ENCODE data around the gene ECHDC1. TPM values are rescaled to one million over a fixed set of nuclear protein-coding genes. Genes with fewer than 3 reads are reported as not detected.

The ECHDC1 gene
- total and polyA plus RNA-seq, 2 experiments from 2014 or later = 60.8 to 75.6 TPM

DNA sequence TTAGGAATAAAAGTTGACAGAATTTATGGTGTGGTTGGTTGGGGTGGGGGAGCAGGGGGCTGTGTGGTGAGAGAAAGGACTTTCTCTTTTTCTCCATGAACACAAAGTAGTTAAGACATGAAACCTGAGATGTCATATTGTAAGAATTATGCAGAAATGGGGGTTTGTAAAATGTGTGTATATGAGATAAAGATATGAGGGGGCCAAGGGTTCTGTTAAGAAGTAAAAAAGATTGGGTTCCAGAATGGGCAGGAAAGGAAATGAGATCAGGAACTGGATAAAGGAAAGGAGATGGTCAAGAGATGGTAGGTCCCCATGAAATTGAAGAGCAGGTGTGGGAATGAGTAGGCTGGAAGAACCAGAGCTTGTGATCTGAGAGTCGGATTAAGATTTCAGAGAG lies 67.1 kb downstream of the ECHDC1 start:
- Histone ChIP-seq H4K20me1 (ENCODE audit: insufficient read depth) (peaks cover 46% of the 10 kb centered on the region), H3K27ac (no peak overlapping the region), H3K36me3 (ENCODE audit: low read depth) (peaks cover 7% of the 10 kb centered on the region; the same call in 1 of the 2 replicates), H3K9me3 (ENCODE audit: low read depth) (no peaks in the 10 kb centered on the region), H3K9ac (no peak overlapping the region), H3F3A (ENCODE audit: insufficient read depth) (no peaks in the 10 kb centered on the region), H3K4me2 (ENCODE audit: unreplicated experiment) (no peak overlapping the region), H3K79me2 (ENCODE audit: insufficient read depth) (peaks cover 98% of the 10 kb centered on the region), H3K4me3 (no peak overlapping the region), H3K4me1 (ENCODE audit: insufficient read depth) (no peaks in the 10 kb centered on the region), H3K27me3 (replicated peaks; ENCODE audit: insufficient read depth) (no peaks in the 10 kb centered on the region), H2AFZ (no peak overlapping the region), H3K9me2 (ENCODE audit: insufficient read depth) (no peaks in the 10 kb centered on the region)
- TF ChIP-seq EZH2phosphoT487 (IDR thresholded peaks at IDR 0.05; ENCODE audit: insufficient read depth, low read depth) (no peak), EZH2 (IDR thresholded peaks at IDR 0.05; ENCODE audit: insufficient read depth, poor library complexity, severe bottlenecking) (no peak)
- in situ Hi-C loops (cut with MboI) = no loop called here
- WGBS, 2 experiments (ENCODE audit: low coverage in 1 of 2, low lambda C conversion rate in 2 of 2, missing lambda C conversion rate in 2 of 2) = 100% methylated on average over 1 of the region's 1 CpG
- DNase-seq = no peak

DNA sequence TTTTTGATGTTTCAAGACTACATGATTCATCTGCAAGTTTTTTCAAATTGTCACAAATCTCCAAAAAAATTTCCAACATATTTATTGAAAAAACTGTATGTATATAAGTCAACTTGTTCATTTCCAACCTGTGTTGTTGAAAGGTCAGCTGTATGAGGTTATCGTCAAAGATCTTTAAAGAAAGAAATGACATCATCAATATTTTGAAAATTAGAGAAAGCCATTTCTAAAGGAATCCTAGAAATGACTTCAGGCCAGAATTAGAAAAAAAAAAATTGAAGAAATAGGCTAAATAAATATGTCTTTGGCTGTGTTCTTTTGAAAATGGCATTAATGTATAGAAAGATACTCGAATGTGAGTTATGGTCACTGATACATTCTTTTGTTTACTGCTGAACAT lies 69.9 kb downstream of the ECHDC1 start:
- TF ChIP-seq EZH2phosphoT487 (IDR thresholded peaks at IDR 0.05; ENCODE audit: insufficient read depth, low read depth) (no peak), EZH2 (IDR thresholded peaks at IDR 0.05; ENCODE audit: insufficient read depth, poor library complexity, severe bottlenecking) (no peak)
- in situ Hi-C loops (cut with MboI) = no loop called here
- Histone ChIP-seq H3K9me2 (ENCODE audit: insufficient read depth) (no peaks in the 10 kb centered on the region), H3K4me3 (no peak overlapping the region), H3K36me3 (ENCODE audit: low read depth) (no peaks in the 10 kb centered on the region), H3K27me3 (replicated peaks; ENCODE audit: insufficient read depth) (no peaks in the 10 kb centered on the region), H3K9me3 (ENCODE audit: low read depth) (no peaks in the 10 kb centered on the region), H3K79me2 (ENCODE audit: insufficient read depth) (peaks cover 100% of the 10 kb centered on the region), H3K4me2 (ENCODE audit: unreplicated experiment) (no peak overlapping the region), H3K27ac (no peak overlapping the region), H4K20me1 (ENCODE audit: insufficient read depth) (peaks cover 31% of the 10 kb centered on the region), H3F3A (ENCODE audit: insufficient read depth) (no peaks in the 10 kb centered on the region), H3K4me1 (ENCODE audit: insufficient read depth) (peaks cover 20% of the 10 kb centered on the region), H3K9ac (no peak overlapping the region), H2AFZ (no peak overlapping the region)
- 74 to 75% methylated on average over 2 of the region's 2 CpGs for WGBS, 2 experiments (ENCODE audit: low coverage in 1 of 2, low lambda C conversion rate in 2 of 2, missing lambda C conversion rate in 2 of 2)
- no peak for DNase-seq

DNA sequence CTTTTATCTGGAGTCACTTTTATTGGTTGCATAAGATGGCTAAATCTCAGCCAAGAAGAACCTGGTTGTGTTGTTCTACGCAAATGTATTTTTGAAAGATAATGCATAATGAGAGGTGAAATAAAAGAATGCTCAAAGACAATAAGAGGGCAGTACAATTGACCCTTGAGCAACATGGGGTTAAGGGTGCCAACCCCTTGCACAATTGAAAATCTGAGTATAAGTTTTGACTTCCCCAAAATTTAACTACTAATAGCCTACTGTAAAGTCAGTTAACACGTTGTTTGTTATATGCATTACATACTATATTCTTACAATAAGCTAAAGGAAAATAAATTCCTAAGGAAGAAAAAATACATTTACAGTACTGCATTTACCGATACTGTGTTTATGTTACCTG lies 70.8 kb downstream of the ECHDC1 start:
- Histone ChIP-seq H3K36me3 (ENCODE audit: low read depth) (no peaks in the 10 kb centered on the region), H3K79me2 (ENCODE audit: insufficient read depth) (peaks cover 100% of the 10 kb centered on the region), H3K27me3 (replicated peaks; ENCODE audit: insufficient read depth) (no peaks in the 10 kb centered on the region), H3K27ac (no peak overlapping the region), H3K4me1 (ENCODE audit: insufficient read depth) (peaks cover 21% of the 10 kb centered on the region), H3K4me3 (no peak overlapping the region), H3F3A (ENCODE audit: insufficient read depth) (peaks cover 4% of the 10 kb centered on the region; the same call in 1 of the 2 replicates), H3K4me2 (ENCODE audit: unreplicated experiment) (no peak overlapping the region), H3K9ac (no peak overlapping the region), H3K9me2 (ENCODE audit: insufficient read depth) (no peaks in the 10 kb centered on the region), H2AFZ (no peak overlapping the region), H3K9me3 (ENCODE audit: low read depth) (no peaks in the 10 kb centered on the region), H4K20me1 (ENCODE audit: insufficient read depth) (peaks cover 30% of the 10 kb centered on the region)
- in situ Hi-C loops (cut with MboI) = no loop called here
- TF ChIP-seq EZH2 (IDR thresholded peaks at IDR 0.05; ENCODE audit: insufficient read depth, poor library complexity, severe bottlenecking) (no peak), EZH2phosphoT487 (IDR thresholded peaks at IDR 0.05; ENCODE audit: insufficient read depth, low read depth) (no peak)
- WGBS, 2 experiments (ENCODE audit: low coverage in 1 of 2, low lambda C conversion rate in 2 of 2, missing lambda C conversion rate in 2 of 2) = 84 to 85% methylated on average over 3 of the region's 3 CpGs
- no peak for DNase-seq

DNA sequence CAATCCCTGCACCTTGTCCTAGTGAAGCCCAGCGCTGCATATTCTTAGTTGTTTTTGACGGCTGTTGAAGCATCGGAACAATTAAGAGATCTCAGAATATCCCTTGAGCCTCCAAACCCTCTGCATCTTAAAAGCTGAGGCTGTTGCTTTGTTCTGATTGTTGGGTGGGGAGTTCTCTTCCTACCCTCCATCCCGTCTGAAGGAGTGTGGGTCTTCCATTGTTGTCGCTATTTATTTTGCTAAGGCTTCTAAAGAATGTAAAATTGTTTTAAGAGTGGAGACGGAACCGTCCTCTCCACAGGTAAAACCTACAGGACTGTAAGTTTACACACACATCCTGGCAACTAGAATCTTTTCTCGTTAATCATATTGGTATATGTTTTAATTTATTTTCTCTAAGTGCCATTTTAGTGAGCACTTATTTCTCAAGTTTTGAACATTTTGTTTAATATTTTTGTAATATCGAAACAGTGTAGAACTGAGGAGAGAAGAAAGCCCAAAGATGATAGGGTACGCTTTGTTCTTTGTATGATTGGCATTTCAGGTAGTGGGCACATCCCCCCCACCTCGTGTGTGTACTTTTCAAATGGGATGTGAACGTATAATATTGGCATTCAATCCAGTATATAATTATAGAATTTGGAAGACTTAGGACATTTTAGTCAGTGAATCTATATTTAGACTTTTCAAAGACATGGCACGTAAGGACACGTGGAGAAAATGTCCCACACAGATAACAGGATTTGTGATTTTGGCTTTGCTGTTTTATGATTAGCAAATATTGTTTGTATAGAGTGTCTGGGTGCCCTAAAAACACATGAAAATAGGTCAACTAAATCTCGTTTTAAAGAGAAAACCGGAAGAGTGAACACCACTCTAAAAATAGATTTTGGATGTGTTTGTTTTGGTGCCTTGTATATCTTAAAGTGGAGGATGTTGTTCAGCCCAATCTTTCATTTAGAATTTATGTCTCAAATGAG lies 75.5 kb downstream of the ECHDC1 start:
- Histone ChIP-seq H3K27me3 (replicated peaks; ENCODE audit: insufficient read depth) (no peaks in the 10 kb centered on the region), H3K9me3 (ENCODE audit: low read depth) (no peaks in the 10 kb centered on the region), H3F3A (ENCODE audit: insufficient read depth) (peaks cover 5% of the 10 kb centered on the region; the same call in 1 of the 2 replicates), H3K79me2 (ENCODE audit: insufficient read depth) (peaks cover 62% of the 10 kb centered on the region), H3K9ac (peak overlapping the region; percentile 97), H3K36me3 (ENCODE audit: low read depth) (no peaks in the 10 kb centered on the region), H3K4me3 (peak overlapping the region; percentile 90), H4K20me1 (ENCODE audit: insufficient read depth) (peaks cover 10% of the 10 kb centered on the region), H2AFZ (peak overlapping the region; percentile 89), H3K27ac (peak overlapping the region; percentile 94), H3K4me1 (ENCODE audit: insufficient read depth) (peaks cover 21% of the 10 kb centered on the region), H3K9me2 (ENCODE audit: insufficient read depth) (no peaks in the 10 kb centered on the region), H3K4me2 (ENCODE audit: unreplicated experiment) (peak overlapping the region; percentile 89)
- in situ Hi-C loops (cut with MboI) = no loop called here
- TF ChIP-seq EZH2phosphoT487 (IDR thresholded peaks at IDR 0.05; ENCODE audit: insufficient read depth, low read depth) (no peak), EZH2 (IDR thresholded peaks at IDR 0.05; ENCODE audit: insufficient read depth, poor library complexity, severe bottlenecking) (no peak)
- DNase-seq = peak; percentile 49
- 1% methylated on average over 16 of the region's 16 CpGs for WGBS, 2 experiments (ENCODE audit: low coverage in 1 of 2, low lambda C conversion rate in 2 of 2, missing lambda C conversion rate in 2 of 2)

All from GM23248 (cell line).